Measurements from ENCODE around the gene EIF3D.

GRCh38 chr22:36461665-36462649 is 67.0 kb downstream of the EIF3D start:
- no peak for TF ChIP-seq SIN3A (IDR thresholded peaks at IDR 0.05; ENCODE audit: borderline replicate concordance, insufficient read depth, low read depth, low read length)
- TF ChIP-seq CTCF (IDR thresholded peaks at IDR 0.05): no peak
- TF ChIP-seq, protein P1, sequence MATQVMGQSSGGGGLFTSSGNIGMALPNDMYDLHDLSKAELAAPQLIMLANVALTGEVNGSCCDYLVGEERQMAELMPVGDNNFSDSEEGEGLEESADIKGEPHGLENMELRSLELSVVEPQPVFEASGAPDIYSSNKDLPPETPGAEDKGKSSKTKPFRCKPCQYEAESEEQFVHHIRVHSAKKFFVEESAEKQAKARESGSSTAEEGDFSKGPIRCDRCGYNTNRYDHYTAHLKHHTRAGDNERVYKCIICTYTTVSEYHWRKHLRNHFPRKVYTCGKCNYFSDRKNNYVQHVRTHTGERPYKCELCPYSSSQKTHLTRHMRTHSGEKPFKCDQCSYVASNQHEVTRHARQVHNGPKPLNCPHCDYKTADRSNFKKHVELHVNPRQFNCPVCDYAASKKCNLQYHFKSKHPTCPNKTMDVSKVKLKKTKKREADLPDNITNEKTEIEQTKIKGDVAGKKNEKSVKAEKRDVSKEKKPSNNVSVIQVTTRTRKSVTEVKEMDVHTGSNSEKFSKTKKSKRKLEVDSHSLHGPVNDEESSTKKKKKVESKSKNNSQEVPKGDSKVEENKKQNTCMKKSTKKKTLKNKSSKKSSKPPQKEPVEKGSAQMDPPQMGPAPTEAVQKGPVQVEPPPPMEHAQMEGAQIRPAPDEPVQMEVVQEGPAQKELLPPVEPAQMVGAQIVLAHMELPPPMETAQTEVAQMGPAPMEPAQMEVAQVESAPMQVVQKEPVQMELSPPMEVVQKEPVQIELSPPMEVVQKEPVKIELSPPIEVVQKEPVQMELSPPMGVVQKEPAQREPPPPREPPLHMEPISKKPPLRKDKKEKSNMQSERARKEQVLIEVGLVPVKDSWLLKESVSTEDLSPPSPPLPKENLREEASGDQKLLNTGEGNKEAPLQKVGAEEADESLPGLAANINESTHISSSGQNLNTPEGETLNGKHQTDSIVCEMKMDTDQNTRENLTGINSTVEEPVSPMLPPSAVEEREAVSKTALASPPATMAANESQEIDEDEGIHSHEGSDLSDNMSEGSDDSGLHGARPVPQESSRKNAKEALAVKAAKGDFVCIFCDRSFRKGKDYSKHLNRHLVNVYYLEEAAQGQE (IDR thresholded peaks at IDR 0.05; ENCODE audit: insufficient read depth in 1 of 2, low read depth in 2 of 2, low read length in 1 of 2): no peak

Measured in Panc1 (cell line).